GM12874 (cell line): ENCODE data around the gene GPR156.

ENCODE experiments used
- TF ChIP-seq, protein P1 (sequence below): IDR thresholded peaks from 2 replicates; pipeline ENCODE4 v1.5.1; 2011; ENCODE audit warnings: low read depth, mild to moderate bottlenecking, control low read depth, low read length, moderate library complexity; ENCODE audit not compliant: insufficient read depth

GPR156 gene

DNA sequence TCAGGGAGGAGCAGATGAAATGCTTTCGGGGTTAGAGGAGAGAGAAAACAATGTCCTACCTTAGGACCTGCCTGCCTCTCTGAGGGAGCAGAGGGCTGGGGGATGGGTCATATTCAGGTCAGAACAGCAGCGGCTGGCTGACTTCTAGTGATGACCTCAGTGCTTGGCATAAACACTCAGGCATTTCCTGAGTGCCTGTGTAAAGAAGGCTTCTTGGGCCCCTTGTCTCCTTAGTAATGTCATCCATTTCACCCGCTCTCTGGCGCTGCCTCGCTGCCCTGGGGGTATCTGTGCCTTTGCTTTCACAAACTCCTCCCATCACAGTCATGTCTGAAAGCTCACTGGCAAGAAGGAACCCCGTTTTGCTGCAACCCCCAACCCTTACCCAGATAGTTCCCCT lies 107.9 kb downstream of the GPR156 start:
- TF ChIP-seq, protein P1, sequence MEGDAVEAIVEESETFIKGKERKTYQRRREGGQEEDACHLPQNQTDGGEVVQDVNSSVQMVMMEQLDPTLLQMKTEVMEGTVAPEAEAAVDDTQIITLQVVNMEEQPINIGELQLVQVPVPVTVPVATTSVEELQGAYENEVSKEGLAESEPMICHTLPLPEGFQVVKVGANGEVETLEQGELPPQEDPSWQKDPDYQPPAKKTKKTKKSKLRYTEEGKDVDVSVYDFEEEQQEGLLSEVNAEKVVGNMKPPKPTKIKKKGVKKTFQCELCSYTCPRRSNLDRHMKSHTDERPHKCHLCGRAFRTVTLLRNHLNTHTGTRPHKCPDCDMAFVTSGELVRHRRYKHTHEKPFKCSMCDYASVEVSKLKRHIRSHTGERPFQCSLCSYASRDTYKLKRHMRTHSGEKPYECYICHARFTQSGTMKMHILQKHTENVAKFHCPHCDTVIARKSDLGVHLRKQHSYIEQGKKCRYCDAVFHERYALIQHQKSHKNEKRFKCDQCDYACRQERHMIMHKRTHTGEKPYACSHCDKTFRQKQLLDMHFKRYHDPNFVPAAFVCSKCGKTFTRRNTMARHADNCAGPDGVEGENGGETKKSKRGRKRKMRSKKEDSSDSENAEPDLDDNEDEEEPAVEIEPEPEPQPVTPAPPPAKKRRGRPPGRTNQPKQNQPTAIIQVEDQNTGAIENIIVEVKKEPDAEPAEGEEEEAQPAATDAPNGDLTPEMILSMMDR: no peak

DNA sequence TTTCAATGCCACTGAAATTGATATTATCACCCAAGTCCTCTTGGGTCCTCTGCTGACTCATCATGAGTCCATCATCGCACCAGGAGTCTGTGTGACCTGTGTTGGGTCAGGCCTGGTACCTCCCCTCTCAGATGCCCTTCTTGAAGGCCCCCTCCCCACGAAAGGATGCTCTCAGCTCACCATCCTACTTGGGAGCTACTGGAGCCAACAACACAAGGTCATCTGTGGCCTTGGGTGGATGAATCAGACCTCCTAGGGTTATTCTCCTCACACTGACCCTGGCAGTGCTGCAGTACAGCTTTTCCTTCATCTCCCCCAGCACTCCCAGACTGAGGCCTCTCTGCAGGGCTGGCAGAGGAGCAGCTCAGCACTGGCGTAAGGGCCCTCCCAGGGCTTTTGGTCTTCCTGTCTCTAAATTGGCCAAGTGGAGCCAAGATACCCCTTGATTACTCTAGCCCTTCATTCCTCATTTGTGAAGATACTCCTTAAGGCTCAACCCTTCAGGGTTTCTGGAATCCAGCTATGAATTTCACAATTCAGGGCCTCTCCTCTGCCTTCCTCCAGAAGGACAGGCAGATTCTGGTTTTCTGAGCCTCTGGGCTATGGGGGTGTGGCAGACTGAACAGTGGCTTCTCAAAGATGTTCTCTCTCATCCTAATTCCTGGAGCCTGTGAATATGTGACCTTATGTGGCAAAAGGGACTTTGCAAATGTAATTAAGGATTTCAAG lies 110.0 kb downstream of the GPR156 start:
- TF ChIP-seq, protein P1: no peak

DNA sequence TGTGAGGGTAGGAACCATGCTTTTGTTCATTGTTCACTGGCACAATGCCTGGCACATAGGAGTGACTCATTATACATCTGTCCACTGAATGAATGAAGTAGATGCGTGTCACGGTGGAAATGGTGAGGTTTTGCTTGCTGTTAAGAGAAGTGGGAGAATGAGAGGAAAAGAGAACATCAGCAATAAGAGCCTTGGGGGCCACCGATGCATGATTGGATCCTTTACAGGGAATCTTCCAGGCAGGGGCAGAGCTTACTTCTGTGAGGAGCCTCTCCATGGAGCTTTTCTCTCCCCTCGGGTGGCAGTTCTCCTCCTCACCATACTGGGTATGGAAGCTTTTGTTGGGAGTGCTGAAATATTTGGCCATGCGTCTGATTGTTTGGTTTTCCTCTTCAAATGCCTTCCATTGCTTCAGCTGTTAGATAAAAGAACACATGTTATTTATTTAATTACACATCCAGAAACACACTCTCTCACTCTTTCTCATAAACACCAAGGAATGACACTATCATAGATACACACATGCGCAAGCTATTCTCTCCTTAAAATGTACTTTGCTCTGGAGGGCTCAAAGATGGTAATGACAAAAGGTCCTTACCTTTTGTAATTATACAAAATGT lies 111.9 kb downstream of the GPR156 start:
- TF ChIP-seq, protein P1: no peak

DNA sequence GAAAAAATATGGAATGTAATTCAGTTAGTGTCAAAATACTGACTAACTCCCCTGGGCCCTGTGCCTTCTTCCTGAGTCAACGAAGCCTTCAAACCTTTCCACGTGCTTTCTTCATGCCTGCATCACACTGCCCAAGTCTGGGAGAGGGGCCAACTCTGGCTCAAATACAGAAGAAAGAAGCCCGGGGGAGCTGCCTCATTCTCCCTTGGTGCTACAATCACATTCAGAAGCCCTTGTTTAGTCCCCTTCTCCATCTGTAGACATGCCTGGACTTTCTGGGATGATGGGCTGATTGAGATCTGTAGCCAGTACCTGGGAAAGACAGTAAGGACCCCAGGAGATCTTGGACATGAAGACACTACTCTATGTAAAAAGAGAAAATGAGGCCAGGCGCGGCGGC lies 113.0 kb downstream of the GPR156 start:
- TF ChIP-seq, protein P1: no peak

DNA sequence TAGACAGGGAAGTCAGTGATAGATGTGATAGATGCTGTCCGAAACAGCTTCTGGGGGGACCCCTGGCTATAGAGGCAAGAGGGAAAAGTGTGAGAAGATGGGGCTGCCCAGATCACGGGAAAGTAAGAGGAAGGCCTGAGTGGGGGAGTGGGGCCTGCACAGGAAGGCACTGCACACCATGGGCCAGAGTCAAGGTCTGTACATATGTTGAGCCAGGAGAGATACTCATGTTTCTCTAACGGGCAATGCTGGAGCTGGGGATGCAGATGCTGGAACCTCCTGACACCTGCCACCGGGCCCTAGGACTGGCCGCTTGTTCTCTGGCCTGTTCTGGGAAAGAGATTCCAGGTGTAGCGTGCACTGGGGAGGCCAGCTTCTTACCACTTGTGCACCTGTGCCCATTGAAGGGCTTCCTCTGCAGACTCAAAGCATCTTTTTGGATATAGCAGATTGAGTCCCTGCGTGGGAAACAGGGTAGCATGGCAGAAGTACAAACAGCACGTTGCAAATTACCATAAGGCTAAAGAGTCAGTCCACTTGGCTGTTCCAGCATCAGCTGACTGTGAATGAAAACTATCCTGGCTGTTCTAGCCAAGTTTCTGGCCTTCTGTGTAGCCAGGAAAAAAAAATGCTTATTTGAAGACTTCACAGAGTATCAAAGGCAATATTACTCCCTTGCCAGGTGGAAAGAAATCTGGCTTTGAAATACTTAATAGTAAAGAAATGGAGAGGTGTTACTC lies 113.7 kb downstream of the GPR156 start:
- TF ChIP-seq, protein P1: no peak

DNA sequence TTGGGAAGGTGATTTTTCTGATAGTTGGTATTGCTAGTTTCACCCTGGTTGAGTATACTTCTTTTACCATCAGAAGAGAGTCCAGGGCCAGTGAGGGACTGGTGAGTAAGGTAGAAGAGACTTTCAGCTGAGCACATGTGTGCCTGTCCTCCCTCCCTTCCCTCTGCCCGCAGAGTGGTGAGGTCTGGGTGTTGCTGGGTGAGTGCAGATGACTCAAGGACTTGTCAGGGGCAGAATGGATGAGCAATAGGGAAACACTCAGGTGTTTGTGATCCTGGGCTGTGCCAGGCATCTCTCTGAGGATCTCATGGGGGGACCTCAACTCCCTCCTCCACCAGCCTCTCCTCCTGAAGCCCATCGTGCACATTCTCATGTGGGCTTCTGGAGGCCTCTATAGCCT lies 114.8 kb downstream of the GPR156 start:
- TF ChIP-seq, protein P1: no peak

DNA sequence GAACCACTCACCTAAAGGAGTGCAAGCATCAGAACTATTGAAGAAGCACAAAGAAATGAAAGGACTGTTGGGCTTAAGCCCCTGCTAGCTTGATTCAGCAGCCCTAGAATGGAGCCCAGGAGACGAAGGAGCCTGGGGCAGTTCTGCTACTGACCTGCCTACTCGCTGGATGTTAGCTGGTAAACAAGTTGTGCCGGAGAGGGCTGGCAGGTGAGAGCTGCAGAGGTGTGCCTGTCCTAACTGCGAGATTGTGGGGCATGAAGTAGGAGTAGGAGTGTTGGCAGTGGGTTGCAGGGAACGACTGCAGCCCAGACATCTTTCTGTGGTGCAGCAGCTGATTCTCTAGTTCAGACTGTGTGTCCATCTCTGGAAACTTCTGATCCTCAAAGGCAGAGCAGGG lies 115.6 kb downstream of the GPR156 start:
- TF ChIP-seq, protein P1: no peak
